Measurements from ENCODE around the gene SLC48A1.

SLC48A1 gene

DNA sequence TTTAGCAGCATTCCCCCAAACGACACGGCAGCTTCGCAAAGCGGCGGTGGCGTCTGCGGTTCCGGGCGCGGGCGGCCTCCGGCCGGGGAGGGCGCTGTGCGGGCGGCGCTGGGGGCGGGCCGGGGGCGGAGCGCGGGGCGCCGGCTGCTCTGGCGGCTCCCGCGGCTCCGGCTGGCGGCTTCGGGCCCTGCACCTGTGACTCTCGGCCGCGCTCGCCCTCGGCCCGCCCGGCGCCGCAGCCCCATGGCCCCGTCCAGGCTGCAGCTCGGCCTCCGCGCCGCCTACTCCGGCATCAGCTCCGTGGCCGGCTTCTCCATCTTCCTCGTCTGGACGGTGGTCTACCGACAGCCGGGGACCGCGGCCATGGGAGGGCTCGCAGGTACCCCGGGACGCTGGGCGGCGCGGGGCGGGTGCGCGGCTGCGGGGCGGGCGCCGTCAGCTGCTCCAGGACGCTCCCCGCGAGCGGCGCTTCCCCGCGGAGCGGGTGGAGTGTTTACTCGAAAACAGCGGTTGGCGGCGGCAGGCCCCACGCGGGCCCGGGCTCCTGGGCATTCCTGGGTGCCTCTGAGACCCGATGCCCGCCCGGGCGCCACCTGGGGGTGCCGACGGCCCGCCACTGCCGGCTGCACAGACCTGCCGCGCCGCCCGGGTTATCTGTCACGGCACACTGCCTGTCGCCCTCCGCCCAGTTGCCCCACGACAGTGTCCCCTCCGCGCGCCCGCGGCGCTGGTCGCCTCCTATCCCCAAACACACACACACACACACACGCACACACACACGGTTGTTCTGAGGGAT lies at the start of gene SLC48A1:
Gene SLC48A1 (plus strand): TSS at position 177 of the 796 bp plus-strand sequence. CDS start 67 bp downstream, at position 244.
- DNase-seq: no peak

DNA sequence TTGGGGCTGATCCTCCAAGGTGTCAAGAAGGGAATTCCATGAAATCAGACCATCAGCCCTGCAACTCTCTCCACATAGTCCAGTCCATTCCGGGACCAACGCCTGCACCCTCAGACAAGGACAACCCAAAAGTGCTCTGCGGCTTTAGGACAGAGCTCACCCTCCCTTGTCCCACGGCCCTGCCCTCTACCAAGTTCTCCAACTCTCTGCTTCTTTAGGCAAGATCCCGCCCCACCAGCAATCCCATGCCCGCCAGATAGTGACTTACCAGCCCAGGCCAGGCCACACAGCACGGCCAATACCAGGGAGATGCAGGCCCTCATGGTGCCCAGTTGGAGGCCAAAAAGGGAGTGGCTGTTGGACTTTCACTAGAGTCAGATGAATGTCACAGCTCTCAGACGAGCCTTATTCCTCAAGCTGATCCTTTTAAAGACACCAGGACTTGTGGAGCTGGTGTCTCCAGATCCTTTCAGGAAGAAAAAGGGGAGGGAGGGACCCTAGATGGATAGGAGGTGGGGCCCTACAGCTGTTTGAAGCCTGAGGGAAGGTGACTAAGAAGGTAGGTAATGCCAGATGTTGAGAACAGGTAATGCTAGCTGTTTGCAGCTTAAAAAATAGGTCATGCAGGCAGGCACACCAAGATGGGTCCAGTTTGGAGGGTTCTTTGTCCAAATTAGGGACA lies 47.8 kb upstream of the SLC48A1 start, which contains the start of gene ENDOU:
Gene ENDOU (minus strand): TSS at position 400 of the 682 bp plus-strand sequence. CDS start 77 bp downstream, at position 323.
- DNase-seq: no peak

DNA sequence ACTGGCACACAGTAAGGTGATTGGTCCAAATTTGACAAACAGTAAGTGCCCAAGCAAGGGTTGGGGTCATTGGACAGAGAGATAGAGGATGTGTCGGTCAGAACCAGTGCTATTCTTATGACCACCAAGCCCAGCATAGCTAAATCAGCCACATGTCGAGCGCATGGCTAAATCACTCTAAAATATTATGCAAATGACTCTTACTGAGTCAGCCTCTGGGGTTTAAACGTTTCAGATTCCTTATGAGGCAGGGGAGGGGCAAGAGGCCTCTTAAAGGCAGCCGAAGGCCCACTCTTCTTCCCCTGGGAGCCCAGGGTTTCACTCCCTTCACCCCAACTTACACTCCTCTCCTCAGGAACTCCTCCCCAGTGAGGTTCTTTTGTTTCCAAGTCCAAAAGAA lies 47.1 kb upstream of the SLC48A1 start:
- no peak for DNase-seq

DNA sequence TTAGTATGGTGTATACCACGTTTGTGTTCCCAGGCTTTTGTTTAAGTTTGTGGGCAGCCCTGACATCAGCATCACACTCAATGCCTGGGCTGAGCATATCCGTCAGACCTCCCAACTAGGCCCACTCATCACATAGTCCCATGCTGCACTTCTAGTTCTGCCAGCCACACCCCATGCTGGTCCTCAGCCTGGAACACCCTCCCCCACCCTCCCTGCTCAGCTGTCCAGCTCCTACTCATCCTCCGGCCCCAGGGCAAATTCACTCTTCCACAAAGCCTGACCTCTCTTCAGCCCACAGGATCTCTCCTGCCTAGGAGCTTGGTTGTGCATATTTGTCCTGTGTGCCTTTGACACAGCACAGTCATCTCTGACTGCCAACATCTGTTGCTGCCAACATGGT lies 43.8 kb upstream of the SLC48A1 start:
- DNase-seq: no peak

DNA sequence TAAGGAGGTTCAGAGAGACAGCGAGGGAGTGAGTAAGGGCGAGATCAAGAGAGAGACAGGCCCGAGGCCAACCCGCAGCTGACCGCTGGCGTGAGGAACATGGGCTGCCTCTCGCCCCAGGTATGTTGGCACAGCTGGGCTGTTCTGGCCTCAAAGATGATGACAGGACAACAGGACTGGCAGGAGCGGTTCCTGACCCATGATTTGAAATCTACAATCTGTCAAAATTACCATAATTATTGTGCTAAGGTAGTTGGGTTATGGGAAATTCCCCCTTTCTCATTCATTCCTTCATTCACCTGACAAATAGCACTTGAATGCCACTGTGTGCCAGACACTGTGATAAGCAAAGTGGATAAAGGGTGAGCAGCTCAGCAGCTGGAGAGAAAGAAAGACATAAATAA lies 42.7 kb upstream of the SLC48A1 start:
- DNase-seq: no peak

DNA sequence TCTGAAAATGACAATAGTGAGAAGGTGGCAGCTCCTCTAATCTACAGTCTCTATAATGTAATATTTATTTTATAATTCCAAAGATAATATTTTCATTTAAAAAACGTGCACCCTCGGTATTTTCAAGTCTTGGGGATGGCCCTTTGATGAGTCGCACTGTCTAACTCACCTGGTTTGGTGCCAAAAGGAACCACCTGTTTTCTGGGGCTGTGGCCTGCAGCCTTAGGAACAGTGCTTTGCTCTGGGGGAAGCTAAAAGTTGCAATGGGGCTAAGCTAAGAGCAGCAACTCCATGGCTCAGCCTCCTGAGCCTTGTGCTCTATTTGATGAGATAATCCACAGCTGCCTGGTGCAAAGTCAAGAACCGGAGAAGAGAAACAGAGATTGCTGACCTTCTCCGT lies 41.3 kb upstream of the SLC48A1 start:
- no peak for DNase-seq

DNA sequence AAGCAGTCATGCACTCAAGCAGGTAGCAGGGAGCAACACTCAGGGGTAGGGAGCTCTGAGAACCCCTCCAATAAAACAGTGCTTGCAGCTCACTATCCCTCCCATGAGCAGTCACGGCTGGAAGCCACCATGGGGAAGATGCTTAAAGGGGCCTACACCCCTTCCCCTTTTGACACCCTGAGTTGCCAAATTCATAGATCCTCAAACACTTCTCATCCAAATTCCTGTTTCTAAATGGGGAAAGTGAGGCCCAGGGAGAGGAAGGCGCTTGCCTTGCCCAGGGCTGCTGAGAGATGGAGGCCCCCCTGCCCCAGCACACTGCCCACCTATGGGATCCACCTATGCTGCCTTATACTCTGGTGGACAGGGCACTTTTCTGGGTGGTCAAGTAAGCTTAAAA lies 40.5 kb upstream of the SLC48A1 start:
- DNase-seq: no peak

DNA sequence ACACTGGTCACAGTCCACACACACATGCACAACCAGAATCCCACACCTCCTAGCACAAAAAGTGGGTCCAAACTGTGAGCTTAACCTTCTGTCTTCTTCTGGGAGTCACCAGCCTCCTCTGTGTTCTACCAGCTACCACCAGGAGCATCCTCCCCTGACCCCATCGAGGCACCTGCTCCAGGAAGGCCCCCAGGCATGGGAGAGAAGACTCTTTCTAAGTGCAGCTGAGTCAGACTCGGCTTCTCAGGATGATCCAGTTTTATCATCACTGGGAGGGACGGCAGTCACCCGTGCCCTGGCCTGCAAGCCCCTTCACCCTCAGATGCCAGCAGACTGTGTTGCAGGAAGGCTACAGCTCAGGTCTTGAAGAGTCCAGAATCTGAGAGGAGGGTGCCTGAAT lies 39.9 kb upstream of the SLC48A1 start:
- no peak for DNase-seq

DNA sequence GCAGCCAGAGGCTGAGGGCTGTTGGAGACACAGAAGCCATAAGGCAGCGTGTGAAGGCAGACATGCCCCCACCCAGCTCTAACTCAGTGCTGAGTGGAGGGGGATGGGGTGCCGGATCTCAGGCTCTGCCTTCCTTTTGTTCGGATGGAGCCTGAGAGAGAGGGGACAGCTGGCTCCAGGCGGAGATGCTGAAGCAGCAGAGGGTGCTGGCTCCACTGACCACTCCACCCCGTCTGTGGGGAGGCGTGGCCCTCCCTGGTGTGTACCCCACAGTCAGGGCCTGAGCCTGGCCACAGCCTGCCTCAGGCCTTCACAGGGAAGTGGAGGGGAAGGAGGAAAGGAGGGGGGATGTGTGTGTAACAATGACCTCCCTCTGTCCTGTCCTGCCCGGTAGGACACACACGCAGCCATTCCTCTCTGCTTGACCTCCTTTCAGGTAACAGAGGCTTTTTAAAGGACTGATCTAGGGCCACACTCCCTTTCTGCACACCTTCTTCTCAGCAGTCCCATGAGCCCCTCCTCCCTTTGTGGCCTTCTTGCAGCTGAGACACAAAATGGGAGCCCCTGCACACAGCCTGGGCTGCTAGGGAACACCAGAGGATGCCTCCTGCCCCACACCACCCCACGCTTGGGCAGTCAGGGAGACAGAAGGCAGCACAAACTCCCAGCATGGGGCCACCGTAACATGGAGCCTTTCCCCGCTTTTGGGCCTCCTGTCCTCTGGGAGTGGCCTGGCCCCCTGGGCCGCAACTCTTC lies 38.1 kb upstream of the SLC48A1 start:
- no peak for DNase-seq

DNA sequence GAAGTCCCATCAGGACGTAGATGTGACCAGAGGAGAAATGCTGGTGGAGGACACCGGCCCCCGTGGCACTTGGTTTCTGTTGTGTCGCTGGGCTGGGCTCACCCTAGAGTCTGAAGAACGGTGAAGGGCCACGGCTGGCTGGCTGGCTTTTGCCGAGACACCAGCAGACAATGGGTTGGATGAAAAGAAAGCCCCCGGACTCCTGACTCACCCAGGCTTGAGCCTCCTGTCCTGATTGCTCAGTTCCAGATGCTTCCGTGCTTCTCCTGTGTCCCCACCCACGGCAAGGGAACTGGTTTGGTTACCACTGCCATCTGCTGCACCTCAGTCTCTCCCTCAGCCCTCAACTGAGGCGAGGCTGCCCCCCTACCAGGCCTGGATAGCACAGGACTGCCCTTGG lies 37.4 kb upstream of the SLC48A1 start:
- DNase-seq: no peak

DNA sequence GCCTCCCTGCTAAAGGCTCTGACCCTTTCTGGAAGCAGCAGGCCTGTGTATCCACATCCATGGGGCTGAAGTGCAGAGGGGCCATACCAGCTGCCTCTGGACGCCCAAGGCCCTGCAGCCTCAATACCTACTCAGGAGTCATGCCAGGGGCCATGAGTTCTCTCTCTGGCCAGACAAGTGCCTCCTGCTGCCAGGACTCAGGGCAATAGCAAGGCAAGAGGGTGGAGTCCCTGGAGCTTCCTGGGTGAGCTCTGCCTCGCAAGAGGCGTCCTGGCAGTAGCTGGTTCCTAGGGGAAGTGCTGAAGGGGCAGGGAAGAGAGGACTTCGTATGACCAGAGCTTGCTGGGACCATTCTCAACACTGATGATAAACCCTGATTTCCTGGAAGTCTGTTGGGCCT lies 36.8 kb upstream of the SLC48A1 start:
- no peak for DNase-seq

DNA sequence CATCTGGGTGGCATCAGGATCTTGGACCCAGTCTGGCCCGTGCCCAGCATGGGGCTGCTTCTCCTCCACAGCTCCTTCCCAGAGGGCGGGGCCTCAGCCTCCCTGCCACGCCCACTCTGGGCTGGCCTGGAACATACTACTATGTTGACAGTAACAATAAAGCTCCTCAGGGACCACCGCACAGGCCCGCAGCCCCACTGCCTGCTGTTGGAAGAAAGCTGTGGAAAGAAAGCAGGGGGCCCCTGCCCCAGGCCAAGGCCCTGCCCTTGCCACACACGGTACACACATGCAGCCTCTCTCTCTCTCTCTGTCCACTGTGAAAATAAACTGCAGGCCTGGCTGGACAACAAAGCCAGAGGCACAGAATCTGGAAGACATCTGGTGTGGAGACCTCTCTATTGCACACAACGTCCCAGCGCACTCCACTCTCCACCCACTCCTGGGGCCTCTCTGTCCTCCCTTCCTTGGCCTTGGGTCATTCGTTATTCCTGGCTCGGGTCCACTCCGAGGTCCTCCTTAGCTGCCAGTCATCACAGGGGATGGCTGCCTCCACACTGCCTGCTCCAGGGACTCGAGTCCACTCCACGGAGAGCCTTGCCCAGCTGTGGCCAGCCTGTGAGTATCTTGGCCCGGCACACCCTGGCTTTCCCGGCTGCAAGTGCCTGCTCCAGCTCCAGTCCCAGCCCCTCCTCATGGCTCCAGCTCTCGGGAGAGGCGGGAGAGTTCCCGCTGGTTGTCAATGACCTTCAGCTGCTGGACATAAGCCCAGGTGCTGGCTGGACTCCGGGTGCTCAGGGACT lies 36.0 kb upstream of the SLC48A1 start:
- no peak for DNase-seq

DNA sequence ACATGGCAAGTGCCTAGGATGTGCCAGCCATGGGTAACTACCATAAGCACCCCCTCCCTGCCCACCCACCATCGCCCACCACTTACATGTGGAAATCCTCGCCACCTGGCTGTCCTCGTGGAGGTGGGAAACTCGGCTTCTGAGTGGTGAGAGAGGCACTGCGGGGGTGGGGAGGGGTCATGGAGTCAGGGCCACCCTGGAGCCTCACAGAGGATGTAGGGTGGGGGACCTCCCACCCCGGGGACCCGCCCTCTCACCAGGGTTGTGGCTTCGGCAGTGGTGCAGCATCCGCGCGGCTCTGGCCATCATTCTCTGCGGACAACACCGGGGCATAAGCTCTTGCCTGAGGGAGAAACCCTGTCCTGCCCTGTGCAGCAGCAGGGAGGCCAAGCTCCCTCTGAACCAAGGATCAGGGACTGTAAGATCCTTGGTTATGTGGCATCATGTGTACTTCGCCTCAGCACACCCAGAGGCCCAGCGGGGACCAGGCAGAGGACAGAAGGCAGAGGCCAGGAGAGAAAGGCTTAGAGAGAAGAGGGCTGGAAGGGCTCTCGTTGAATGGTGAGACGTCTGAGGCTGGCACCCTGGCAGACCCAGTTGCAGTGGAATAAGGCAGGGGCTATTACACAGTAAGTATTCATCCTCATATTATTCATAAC lies 35.0 kb upstream of the SLC48A1 start:
- DNase-seq: no peak

DNA sequence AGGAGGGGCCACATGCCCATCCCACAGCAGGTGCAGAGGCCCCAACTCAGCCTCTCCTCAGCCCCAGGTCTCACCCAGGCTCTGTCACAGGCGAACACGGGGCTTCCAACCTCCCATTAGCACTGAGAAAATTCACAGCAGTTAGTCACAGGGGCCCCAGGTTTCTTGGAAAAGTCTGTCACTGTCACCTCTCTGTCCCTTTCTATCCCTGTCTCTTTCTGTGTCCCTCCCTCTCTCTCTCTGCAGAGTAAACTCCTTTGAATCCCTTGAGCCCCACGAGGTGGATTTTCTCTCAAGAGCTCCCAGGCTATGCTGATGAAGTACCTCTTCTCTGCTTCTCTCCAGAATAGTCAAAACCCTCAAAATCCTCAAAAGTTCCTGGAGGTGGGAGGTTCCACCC lies 33.7 kb upstream of the SLC48A1 start:
- no peak for DNase-seq

DNA sequence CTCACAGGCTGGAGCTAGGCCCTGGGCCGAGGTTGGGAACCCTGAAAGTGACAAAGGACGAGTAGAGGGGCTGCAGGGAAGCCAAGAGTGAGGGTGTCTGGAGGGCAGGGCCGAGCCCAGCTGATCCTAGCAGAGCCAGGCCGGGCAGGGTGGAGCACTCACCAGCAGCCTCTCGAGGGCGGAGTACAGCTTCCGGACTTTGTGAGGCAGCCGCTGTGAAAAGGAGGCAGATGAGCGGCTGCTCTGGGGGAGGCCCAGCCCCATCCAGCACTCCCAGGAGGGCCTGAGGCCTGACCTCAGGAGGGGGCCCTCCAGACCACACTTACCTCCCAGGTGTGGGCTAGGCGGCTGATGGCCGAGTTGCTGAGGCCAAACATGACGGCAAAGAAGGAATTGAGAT lies 33.1 kb upstream of the SLC48A1 start:
- DNase-seq: no peak

DNA sequence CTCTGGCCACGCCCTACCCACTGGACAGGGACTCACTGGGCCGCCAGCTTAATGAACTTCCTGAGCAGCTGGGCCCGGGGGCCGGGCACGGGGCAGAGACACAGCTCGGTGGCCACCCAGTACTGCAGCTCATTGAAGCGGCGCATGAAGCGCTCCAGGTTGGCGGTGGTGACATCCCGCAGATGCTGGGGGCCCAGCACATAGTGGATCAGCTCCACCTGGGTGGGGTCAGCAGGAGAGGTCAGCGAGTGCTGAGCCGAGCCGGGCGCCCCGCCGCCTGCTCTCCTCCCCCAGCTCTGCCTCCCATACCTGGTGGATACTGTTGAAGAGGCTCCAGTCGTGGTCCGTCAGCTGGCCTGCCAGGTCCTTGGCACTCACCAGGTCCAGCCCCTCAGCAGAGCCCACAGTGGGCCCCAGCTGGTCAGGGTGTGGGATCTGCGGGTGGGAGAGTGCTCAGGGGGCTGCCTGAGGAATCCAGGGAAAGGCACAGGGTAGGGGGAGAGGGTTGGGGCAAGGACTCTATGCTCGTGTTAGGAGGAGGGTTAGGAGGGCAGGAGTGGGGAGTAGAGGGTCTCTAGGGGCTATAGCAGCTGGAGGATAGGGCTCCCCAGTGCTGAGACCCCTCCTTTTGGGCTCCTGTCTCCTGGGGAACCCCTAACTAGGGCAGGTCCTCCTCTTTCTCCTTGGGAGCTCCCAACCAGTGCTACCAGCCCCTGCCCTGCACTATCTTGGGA lies 32.3 kb upstream of the SLC48A1 start:
- DNase-seq: no peak

DNA sequence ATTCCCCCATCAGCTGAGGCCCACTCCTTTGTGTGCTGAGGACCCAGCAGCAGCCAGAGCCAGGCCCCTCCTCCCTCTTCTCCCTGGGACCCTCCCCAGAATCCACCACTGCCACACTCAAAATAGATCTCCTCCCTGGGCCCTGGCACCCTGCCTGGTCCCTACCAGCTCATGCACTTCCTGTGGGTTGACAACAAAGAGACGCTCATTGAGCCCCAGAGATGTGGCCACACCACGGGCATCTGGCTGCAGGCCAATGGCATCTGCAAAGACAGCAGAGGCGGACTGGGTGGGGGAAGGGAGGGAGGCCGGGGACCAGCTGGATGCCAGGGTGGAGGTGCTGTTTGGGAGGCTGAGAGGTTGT lies 31.7 kb upstream of the SLC48A1 start:
- no peak for DNase-seq

DNA sequence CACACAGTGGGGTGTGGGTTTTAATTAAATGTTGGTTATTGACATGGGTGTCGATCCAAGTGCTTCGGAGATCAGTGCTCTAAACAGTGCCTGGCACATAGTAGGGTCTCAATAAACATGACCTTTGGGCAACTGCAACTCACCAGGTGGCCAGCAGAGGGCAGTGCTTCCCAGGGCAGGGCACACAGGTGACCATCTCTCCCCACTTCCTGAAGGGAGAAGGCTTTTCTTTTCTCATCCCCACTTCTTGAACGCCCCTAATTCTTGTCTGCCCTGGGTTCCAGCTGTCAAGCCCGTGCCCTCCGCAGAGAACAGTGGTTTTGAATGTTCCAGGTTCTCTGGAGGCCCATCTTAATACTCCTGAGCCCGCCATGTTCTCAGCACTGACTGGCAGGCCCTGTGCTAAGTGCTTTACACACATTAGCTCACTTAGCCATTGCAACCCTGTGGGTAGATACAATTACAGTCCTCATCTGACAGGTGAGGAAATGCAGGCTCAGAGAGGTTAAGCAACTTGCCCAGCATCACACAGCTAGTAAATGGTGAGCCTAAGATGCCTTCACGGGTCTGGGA lies 30.7 kb upstream of the SLC48A1 start:
- DNase-seq: no peak

DNA sequence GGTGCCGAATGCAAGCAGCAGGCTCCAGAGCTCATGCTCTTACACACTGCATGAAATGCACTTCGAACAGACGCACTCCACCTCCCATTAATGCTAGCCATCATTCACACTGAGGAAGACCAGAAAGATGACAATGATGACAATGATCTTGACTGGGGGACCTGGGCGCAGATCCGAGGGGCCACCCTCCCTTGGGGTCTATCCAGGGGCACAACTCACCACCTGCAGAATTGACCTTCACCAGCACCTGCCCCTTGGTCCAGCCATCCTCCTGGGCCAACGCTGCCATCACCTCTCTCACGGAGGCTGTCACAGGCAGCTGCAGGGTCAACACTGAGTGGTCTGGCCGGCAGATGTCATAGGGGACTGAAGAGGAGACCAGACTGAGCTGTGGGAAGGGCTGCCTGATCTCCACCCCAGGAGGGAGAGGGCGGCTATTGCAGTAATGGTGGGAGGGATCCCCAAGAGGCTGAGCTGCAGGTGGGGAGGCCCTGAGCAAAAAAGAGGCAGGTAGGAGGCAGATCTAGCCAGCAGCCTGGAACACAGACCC lies 29.7 kb upstream of the SLC48A1 start:
- DNase-seq: no peak

DNA sequence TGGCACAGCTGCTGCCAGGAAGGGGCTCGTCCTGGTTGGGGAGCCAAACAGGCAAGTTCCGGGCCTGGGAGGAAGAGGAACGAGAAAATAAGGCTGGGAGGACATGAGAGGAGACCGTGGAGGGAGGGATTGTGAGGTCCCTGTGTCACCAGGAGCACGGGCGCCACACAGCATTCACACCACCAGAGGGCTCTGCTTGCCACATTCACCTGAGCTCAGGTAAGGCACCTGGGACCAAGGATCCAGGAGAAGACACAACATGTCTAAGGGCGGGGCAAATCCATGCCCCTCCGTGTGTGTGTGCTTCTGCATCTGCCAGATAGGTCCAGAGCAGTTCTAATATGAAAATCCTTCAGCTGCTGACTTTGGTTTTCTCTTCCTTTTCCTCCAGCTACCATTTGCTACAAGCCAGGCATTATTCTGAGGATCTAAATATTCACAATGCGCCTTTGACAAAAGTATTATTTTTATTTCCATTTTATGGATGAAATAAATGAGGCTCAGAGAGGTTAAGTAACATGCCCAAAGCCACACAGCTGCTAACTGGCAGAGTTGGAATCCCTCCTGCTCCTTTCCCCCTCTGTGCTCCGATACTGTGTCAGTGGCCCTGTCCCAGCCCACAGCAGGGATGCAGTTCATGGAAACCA lies 28.9 kb upstream of the SLC48A1 start:
- no peak for DNase-seq

Measured in cortex of kidney (tissue), 1 donor.